Endothelial cell of umbilical vein (primary cell): Measurements from ENCODE around the gene TIFAB. TPM values are rescaled to one million over a fixed set of nuclear protein-coding genes. Genes with fewer than 3 reads are reported as not detected.

Source experiments
- BruUV-seq: library from RNA; stranded (reverse); fragments of 400-500 nt; replicated peaks from 2 replicates; lab custom pipeline; 2021; lab: Mats Ljungman, UMichigan
- CTCF ChIA-PET: fragments of 300-600, 350-600 bp; sonication (Branson Sonifier 250); formaldehyde crosslinking; loops from one replicate; lab custom pipeline; 2021; ENCODE audit warnings: antibody characterized with exemption, inconsistent platforms; lab: Charles Lee
- POLR2A ChIA-PET: fragments of 300-600, 350-600 bp; sonication (Branson Sonifier 250); formaldehyde crosslinking; loops from one replicate; lab custom pipeline; 2021; ENCODE audit warnings: antibody characterized with exemption, inconsistent platforms; lab: Charles Lee
- DNase-seq: peaks from one replicate; pipeline ENCODE4 v3.0.0-alpha.2; 2011; ENCODE audit warnings: low read depth, low spot score
- FAIRE-seq: peaks from 2 replicates; lab custom pipeline; 2011; peaks lifted over from hg19 to GRCh38; lab: Jason Lieb, UNC
- H2AFZ ChIP-seq: 2 replicates; pipeline ENCODE4 v1.6.0; 2012; ENCODE audit warnings: low read depth, low read length, control low read depth, inconsistent platforms
- H3K27ac ChIP-seq: 2 replicates; pipeline ENCODE4 v1.5.1; 2011; ENCODE audit warnings: low read depth, mild to moderate bottlenecking, control low read depth, low read length, moderate library complexity; ENCODE audit not compliant: insufficient read depth
- H3K27me3 ChIP-seq, 2 experiments: 2 replicates each; pipeline versions ENCODE4 v1.6.0 to v1.6.1; 2011; ENCODE audit warnings: low read length in 2 of 2, mixed read lengths in 1 of 2; ENCODE audit not compliant: control insufficient read depth in 2 of 2, insufficient read depth in 2 of 2
- H3K36me3 ChIP-seq, 2 experiments: 2 replicates in 1 of 2; 3 replicates in 1 of 2; pipeline ENCODE4 v1.5.1; 2011; ENCODE audit warnings: low read length in 2 of 2, mild to moderate bottlenecking in 1 of 2, moderate library complexity in 1 of 2; ENCODE audit not compliant: control insufficient read depth in 2 of 2, insufficient read depth in 2 of 2; ENCODE audit errors: extremely low read depth in 1 of 2
- H3K4me1 ChIP-seq: 3 replicates; pipeline ENCODE4 v1.5.1; 2011; ENCODE audit warnings: mild to moderate bottlenecking, low read length; ENCODE audit not compliant: control insufficient read depth, insufficient read depth; ENCODE audit errors: extremely low read depth
- H3K4me2 ChIP-seq: 2 replicates; pipeline ENCODE4 v1.6.1; 2011; ENCODE audit warnings: low read length, control low read depth, mixed read lengths; ENCODE audit not compliant: insufficient read depth
- H3K4me3 ChIP-seq, 3 experiments: fragments of 200-600 bp in 1 of 3; sonication (generic), shearing (Covaris generic) in 1 of 3; replicated peaks in 1 of 3; 2 replicates each; pipeline ENCODE4 v1.5.1; 2011 to 2016; ENCODE audit warnings: control low read depth in 3 of 3, low read length in 3 of 3, mild to moderate bottlenecking in 2 of 3, inconsistent platforms in 1 of 3, low read depth in 1 of 3, moderate library complexity in 1 of 3; ENCODE audit not compliant: insufficient read depth in 1 of 3
- H3K79me2 ChIP-seq: 2 replicates; pipeline ENCODE4 v1.6.0; 2012; ENCODE audit warnings: low read length, inconsistent platforms; ENCODE audit not compliant: control insufficient read depth, insufficient read depth
- H3K9ac ChIP-seq: replicated peaks from 2 replicates; pipeline ENCODE3; 2011; ENCODE audit warnings: low read length, control low read depth; ENCODE audit not compliant: insufficient read depth; ENCODE audit errors: extremely low read depth
- H3K9me1 ChIP-seq: replicated peaks from 3 replicates; pipeline ENCODE4 v1.6.0; 2011; ENCODE audit warnings: mild to moderate bottlenecking, low read length; ENCODE audit not compliant: control insufficient read depth, insufficient read depth; ENCODE audit errors: extremely low read depth
- H3K9me3 ChIP-seq: replicated peaks from 2 replicates; pipeline ENCODE4 v1.5.1; 2012; ENCODE audit warnings: low read length, inconsistent platforms; ENCODE audit not compliant: control insufficient read depth, insufficient read depth
- H4K20me1 ChIP-seq: replicated peaks from 2 replicates; pipeline ENCODE3; 2011; ENCODE audit warnings: mild to moderate bottlenecking, low read length; ENCODE audit not compliant: control insufficient read depth, insufficient read depth; ENCODE audit errors: extremely low read depth
- EZH2 ChIP-seq: IDR thresholded peaks from 2 replicates; pipeline ENCODE4 v1.6.1; 2012; ENCODE audit warnings: borderline replicate concordance, low read depth, mild to moderate bottlenecking, moderate library complexity, low read length, inconsistent platforms; ENCODE audit not compliant: severe bottlenecking
- JUN ChIP-seq: IDR thresholded peaks from 2 replicates; pipeline ENCODE4 v1.6.1; 2011; ENCODE audit warnings: borderline replicate concordance, low read depth; ENCODE audit not compliant: insufficient read length, insufficient read depth
- dilution Hi-C: fragments of 300-500 bp; cut with MboI; formaldehyde crosslinking; loops from one replicate; pipeline ENCODE4 v1.15.0; 2019; ENCODE audit warnings: low sequenced_read_pairs; ENCODE audit not compliant: extremely low pct_ligation_motif_present
- intact Hi-C: fragments of 100-400 bp; cut with micrococcal nuclease; formaldehyde crosslinking; loops from one replicate; pipeline ENCODE4 v1.10.0; 2022
- polyA plus RNA-seq, 4 experiments: library from polyadenylated mRNA; depleted of rRNA in 3 of 4; stranded (reverse) in 3 of 4; unstranded in 1 of 4; fragments of >200 nt; gene quantifications; 2 replicates each; pipeline versions ENCODE4 v1.2.1 to v1.2.3, GENCODE V29; 2011 to 2012; ENCODE audit warnings: missing spikeins in 1 of 4
- total RNA-seq: library from RNA; stranded (reverse); gene quantifications from 2 replicates; pipeline ENCODE4 v1.2.3, GENCODE V29; 2021
- TF ChIP-seq, protein P1 (sequence below): IDR thresholded peaks from 2 replicates; pipeline ENCODE4 v1.6.1; 2011; ENCODE audit not compliant: insufficient read depth, insufficient read length
- TF ChIP-seq, protein P2 (sequence below), 2 donors: IDR thresholded peaks; 1 replicate in 1 of 2; 2 replicates in 1 of 2; pipeline ENCODE4 v1.5.1; 2011; ENCODE audit warnings: low read length in 2 of 2, mild to moderate bottlenecking in 2 of 2, moderate library complexity in 2 of 2, control low read depth in 1 of 2, inconsistent platforms in 1 of 2, low read depth in 1 of 2; ENCODE audit not compliant: insufficient read depth in 1 of 2; ENCODE audit errors: extremely low read depth in 1 of 2

TIFAB gene
- total and polyA plus RNA-seq, 2 donors (not counting 3 experiments of a cell fraction or from before 2014, with no cell fraction given): not detected

DNA sequence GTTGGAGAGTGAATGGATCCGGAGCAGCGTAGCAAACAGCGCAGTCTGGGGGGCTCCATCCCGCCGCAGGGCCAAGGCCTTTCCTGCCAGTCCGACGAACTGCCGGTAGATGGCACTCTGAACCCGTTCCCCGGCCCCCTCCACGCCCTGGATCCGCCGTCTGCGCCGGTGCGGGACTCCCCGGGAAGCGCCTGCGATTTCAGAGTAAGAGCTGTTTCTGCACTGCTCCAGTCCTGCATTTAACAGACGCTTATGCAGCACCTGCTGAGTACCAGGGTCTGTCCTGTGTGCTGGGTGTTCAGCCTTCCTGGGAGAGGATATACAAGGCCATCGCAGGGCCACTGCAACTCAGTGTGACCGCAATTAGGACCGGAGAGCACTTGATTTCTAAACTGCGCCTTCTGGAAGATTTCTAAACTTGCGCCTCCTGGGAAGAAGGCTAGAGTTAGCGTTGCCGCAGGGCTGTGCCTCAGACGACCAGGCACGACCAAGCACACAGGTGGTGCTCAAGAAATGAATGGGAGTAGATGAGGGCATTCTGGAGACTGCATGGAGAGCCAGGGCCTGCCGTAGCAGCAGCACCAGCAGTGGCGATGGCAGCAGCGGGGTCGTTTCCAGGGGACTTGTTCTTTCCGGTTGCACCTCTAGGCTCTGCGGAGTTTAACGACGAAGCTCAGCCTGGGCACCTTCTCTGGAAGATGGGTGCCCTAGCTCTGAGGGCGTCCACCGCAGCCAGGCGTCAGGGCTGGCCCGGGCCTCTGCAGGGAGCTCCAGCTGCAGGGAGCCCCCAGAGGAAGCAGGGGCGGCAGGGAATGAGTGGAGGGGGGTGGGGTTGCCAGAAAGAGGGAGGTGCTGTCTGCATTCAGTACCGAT lies 14.3 kb upstream of the TIFAB start:
- POLR2A ChIA-PET: no interaction called here
- FAIRE-seq: peak; percentile 88
- H3K27me3 ChIP-seq: peaks cover 38 to 50% of the 10 kb centered on the region in 2 experiments

More for the DNA sequence above, 14.3 kb upstream of the TIFAB start:
- Histone ChIP-seq H3K9me3 (no peaks in the 10 kb centered on the region), H3K4me2 (no peak overlapping the region), H3K79me2 (no peaks in the 10 kb centered on the region), H3K9ac (no peak overlapping the region), H3K4me1 (peaks cover 3% of the 10 kb centered on the region), H3K4me3 (no peak overlapping the region), H3K9me1 (no peaks in the 10 kb centered on the region), H2AFZ (peak overlapping the region; percentile 74), H3K36me3 (no peaks in the 10 kb centered on the region), H4K20me1 (no peaks in the 10 kb centered on the region), H3K27ac (no peak overlapping the region)
- dilution Hi-C loops (loop anchor here (25.0 kb wide), 1 partner anchor 96 kb away; no protein-coding TSS in a partner anchor), intact Hi-C loops (loop anchor here (1.0 kb wide), 3 partner anchors 86 to 104 kb away; no protein-coding TSS in a partner anchor)
- DNase-seq: peak; percentile 62
- CTCF ChIA-PET: interaction anchor here (0.6 to 21.5 kb wide), 37 partner anchors 10 to 368 kb away, joined by 3 to 664 read pairs (median 4); partner anchors contain the start of genes DCANP1 and SLC25A48
- TF ChIP-seq, protein P1, sequence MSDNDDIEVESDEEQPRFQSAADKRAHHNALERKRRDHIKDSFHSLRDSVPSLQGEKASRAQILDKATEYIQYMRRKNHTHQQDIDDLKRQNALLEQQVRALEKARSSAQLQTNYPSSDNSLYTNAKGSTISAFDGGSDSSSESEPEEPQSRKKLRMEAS: no peak
- TF ChIP-seq JUN: no peak
- peak; percentile 76 for TF ChIP-seq EZH2
- TF ChIP-seq, protein P2, sequence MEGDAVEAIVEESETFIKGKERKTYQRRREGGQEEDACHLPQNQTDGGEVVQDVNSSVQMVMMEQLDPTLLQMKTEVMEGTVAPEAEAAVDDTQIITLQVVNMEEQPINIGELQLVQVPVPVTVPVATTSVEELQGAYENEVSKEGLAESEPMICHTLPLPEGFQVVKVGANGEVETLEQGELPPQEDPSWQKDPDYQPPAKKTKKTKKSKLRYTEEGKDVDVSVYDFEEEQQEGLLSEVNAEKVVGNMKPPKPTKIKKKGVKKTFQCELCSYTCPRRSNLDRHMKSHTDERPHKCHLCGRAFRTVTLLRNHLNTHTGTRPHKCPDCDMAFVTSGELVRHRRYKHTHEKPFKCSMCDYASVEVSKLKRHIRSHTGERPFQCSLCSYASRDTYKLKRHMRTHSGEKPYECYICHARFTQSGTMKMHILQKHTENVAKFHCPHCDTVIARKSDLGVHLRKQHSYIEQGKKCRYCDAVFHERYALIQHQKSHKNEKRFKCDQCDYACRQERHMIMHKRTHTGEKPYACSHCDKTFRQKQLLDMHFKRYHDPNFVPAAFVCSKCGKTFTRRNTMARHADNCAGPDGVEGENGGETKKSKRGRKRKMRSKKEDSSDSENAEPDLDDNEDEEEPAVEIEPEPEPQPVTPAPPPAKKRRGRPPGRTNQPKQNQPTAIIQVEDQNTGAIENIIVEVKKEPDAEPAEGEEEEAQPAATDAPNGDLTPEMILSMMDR (IDR thresholded peaks at IDR 0.05; ENCODE audit: extremely low read depth in 1 of 2, insufficient read depth in 1 of 2, low read depth in 1 of 2, low read length in 2 of 2): peak; percentile 84 to 94
- no TSS peak for BruUV-seq
